ENCODE measurements around the gene C2orf76.

DNA sequence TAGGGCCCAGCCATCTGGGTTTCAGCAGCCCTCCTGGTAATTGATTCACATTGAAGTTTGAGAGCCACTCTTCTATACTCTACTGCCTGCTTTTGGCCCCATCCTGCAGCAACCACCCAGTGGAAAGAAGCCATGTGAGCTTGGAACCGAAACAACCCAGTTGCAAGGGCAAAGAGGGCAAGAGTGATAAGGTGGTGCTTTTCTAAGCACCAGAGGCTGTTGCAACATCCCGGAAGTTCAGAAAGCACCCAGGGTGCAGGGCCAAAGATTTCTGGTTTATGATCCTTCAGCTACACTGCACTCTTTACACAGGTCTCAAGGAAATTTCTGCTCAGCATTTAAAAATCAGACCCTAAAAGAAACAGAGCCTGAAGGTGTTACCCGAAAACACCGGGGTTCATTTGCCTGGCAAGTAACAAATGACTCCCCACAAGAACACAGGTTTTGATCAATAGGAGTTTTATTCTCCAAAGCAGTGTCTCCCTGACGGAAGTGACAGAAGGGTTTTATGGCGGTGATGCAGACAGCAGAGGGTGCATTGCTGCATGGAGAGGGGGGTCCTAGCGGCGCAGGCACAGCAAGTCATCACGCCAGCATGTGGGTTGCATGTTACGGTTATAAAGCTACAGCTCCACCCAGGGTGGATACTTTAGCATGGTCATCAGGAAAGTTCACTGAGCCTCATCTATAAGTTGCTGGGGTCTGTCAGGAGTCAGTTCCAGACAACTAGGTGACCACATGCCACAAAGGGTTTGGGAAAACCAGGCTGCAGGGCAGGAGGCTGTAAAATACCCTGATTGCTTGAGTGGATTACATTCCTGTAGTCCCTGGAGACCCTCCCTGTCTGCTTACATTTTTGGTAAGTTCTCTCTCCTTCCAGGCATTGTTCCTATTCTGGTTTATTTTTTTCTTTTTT lies 36.3 kb upstream of the C2orf76 start:
- TF ChIP-seq, protein P1, sequence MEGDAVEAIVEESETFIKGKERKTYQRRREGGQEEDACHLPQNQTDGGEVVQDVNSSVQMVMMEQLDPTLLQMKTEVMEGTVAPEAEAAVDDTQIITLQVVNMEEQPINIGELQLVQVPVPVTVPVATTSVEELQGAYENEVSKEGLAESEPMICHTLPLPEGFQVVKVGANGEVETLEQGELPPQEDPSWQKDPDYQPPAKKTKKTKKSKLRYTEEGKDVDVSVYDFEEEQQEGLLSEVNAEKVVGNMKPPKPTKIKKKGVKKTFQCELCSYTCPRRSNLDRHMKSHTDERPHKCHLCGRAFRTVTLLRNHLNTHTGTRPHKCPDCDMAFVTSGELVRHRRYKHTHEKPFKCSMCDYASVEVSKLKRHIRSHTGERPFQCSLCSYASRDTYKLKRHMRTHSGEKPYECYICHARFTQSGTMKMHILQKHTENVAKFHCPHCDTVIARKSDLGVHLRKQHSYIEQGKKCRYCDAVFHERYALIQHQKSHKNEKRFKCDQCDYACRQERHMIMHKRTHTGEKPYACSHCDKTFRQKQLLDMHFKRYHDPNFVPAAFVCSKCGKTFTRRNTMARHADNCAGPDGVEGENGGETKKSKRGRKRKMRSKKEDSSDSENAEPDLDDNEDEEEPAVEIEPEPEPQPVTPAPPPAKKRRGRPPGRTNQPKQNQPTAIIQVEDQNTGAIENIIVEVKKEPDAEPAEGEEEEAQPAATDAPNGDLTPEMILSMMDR (conservative IDR thresholded peaks at IDR 0.05; ENCODE audit: low read depth, low read length) = no peak
- TF ChIP-seq POLR2A (IDR thresholded peaks at IDR 0.05; ENCODE audit: low read depth, low read length) (no peak), RFX5 (IDR thresholded peaks at IDR 0.05; ENCODE audit: low read depth, low read length) (no peak), MAFK (IDR thresholded peaks at IDR 0.05; ENCODE audit: low read depth, low read length) (no peak), CEBPB (IDR thresholded peaks at IDR 0.05; ENCODE audit: low read depth, low read length) (no peak), MXI1 (IDR thresholded peaks at IDR 0.05; ENCODE audit: borderline replicate concordance, low read depth, low read length) (no peak), SMC3 (IDR thresholded peaks at IDR 0.05; ENCODE audit: low read depth, low read length) (no peak), RAD21 (IDR thresholded peaks at IDR 0.05; ENCODE audit: low read length) (no peak), RCOR1 (IDR thresholded peaks at IDR 0.05; ENCODE audit: insufficient replicate concordance, low read length) (no peak), BHLHE40 (IDR thresholded peaks at IDR 0.05; ENCODE audit: low read depth, low read length) (no peak)
- TF ChIP-seq, protein P2, sequence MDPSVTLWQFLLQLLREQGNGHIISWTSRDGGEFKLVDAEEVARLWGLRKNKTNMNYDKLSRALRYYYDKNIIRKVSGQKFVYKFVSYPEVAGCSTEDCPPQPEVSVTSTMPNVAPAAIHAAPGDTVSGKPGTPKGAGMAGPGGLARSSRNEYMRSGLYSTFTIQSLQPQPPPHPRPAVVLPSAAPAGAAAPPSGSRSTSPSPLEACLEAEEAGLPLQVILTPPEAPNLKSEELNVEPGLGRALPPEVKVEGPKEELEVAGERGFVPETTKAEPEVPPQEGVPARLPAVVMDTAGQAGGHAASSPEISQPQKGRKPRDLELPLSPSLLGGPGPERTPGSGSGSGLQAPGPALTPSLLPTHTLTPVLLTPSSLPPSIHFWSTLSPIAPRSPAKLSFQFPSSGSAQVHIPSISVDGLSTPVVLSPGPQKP (IDR thresholded peaks at IDR 0.05; ENCODE audit: borderline replicate concordance, low read depth, low read length) = no peak
- TF ChIP-seq, protein P3, sequence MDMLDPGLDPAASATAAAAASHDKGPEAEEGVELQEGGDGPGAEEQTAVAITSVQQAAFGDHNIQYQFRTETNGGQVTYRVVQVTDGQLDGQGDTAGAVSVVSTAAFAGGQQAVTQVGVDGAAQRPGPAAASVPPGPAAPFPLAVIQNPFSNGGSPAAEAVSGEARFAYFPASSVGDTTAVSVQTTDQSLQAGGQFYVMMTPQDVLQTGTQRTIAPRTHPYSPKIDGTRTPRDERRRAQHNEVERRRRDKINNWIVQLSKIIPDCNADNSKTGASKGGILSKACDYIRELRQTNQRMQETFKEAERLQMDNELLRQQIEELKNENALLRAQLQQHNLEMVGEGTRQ (IDR thresholded peaks at IDR 0.05; ENCODE audit: low read depth, low read length) = no peak
